Subcutaneous abdominal adipose tissue (tissue), 5 donors: ENCODE results near the gene CFAP73.
"Not testable (repeated sequence)": the region's sequence is repeated elsewhere in the genome, so short reads cannot be mapped to it uniquely, and the experiment has no call there.

Experiments used
- H3K27ac ChIP-seq: one replicate; pipeline ENCODE4 v1.7.0; 2013; ENCODE audit warnings: low read depth, mild to moderate bottlenecking, inconsistent platforms, low read length, moderate library complexity
- H3K27me3 ChIP-seq, 5 donors: one replicate each; pipeline ENCODE4 v1.7.0; 2013; ENCODE audit warnings: low read length in 5 of 5, inconsistent platforms in 1 of 5; ENCODE audit not compliant: control insufficient read depth in 5 of 5, insufficient read depth in 4 of 5
- H3K36me3 ChIP-seq, 5 donors: one replicate each; pipeline ENCODE4 v1.7.0; 2013; ENCODE audit warnings: low read length in 5 of 5; ENCODE audit not compliant: control insufficient read depth in 5 of 5, insufficient read depth in 5 of 5
- H3K4me1 ChIP-seq, 5 donors: one replicate each; pipeline ENCODE4 v1.7.0; 2013; ENCODE audit warnings: low read length in 5 of 5, mild to moderate bottlenecking in 3 of 5, moderate library complexity in 1 of 5; ENCODE audit not compliant: control insufficient read depth in 5 of 5, insufficient read depth in 5 of 5
- H3K4me3 ChIP-seq, 5 donors: one replicate each; pipeline ENCODE4 v1.7.0; 2013; ENCODE audit warnings: low read length in 5 of 5, low read depth in 1 of 5
- H3K9ac ChIP-seq, 5 donors: one replicate each; pipeline ENCODE4 v1.7.0; 2013; ENCODE audit warnings: low read length in 5 of 5, mild to moderate bottlenecking in 4 of 5, moderate library complexity in 3 of 5
- H3K9me3 ChIP-seq, 5 donors: one replicate each; pipeline ENCODE4 v1.7.0; 2013; ENCODE audit warnings: low read length in 5 of 5; ENCODE audit not compliant: control insufficient read depth in 5 of 5
- donor health status: healthy.
- donor health status: healthy.
- donor health status: healthy.
- donor health status: healthy.
- donor health status: healthy.

The CFAP73 gene

GRCh38 chr12:113141716-113142115 lies 7.8 kb upstream of the CFAP73 start:
- H3K9me3 ChIP-seq, H3K36me3 ChIP-seq, H3K27ac ChIP-seq, H3K27me3 ChIP-seq, H3K4me3 ChIP-seq, H3K9ac ChIP-seq: not testable (repeated sequence)
- H3K4me1 ChIP-seq, result peaks cover 0 to 22% (median 18%) of the 10 kb centered on the region in 5 donors

GRCh38 chr12:113142173-113142885 lies 7.2 kb upstream of the CFAP73 start:
- Histone ChIP-seq H3K4me1 (peaks cover 0 to 22% (median 18%) of the 10 kb centered on the region in 5 donors), H3K27ac (peak overlapping the region; percentile 41), H3K4me3 (peak overlapping the region in 1 of 5 donors; percentile 8), H3K36me3 (no peaks in the 10 kb centered on the region), H3K9me3 (peaks cover 0 to 4% (median 0%) of the 10 kb centered on the region in 5 donors), H3K9ac (peak overlapping the region in 1 of 5 donors; percentile 30), H3K27me3 (no peaks in the 10 kb centered on the region)

GRCh38 chr12:113142886-113143332 lies 6.6 kb upstream of the CFAP73 start:
- no peak overlapping the region for H3K27ac ChIP-seq
- H3K4me3 ChIP-seq, result no peak overlapping the region
- no peaks in the 10 kb centered on the region for H3K36me3 ChIP-seq
- H3K9me3 ChIP-seq, result peaks cover 0 to 4% (median 0%) of the 10 kb centered on the region in 5 donors
- H3K27me3 ChIP-seq, result no peaks in the 10 kb centered on the region
- H3K4me1 ChIP-seq, result peaks cover 0 to 22% (median 18%) of the 10 kb centered on the region in 5 donors
- H3K9ac ChIP-seq, result no peak overlapping the region

- Histone ChIP-seq H3K27me3 (no peaks in the 10 kb centered on the region), H3K9me3 (peaks cover 0 to 4% (median 0%) of the 10 kb centered on the region in 5 donors), H3K4me3 (no peak overlapping the region), H3K27ac (no peak overlapping the region), H3K4me1 (peaks cover 0 to 22% (median 18%) of the 10 kb centered on the region in 5 donors), H3K36me3 (no peaks in the 10 kb centered on the region), H3K9ac (no peak overlapping the region)
These were observed 5.6 kb upstream of the CFAP73 start for GRCh38 chr12:113143959-113144358.

GRCh38 chr12:113144806-113145205 lies 4.7 kb upstream of the CFAP73 start:
- Histone ChIP-seq H3K4me3 (no peak overlapping the region), H3K36me3 (no peaks in the 10 kb centered on the region), H3K27me3 (peaks cover 0 to 2% (median 0%) of the 10 kb centered on the region in 5 donors), H3K9ac (no peak overlapping the region), H3K27ac (no peak overlapping the region), H3K4me1 (peaks cover 0 to 29% (median 18%) of the 10 kb centered on the region in 5 donors), H3K9me3 (peaks cover 0 to 4% (median 0%) of the 10 kb centered on the region in 5 donors)

GRCh38 chr12:113145720-113146551 lies 3.6 kb upstream of the CFAP73 start:
- Histone ChIP-seq H3K27me3 (peaks cover 0 to 7% (median 0%) of the 10 kb centered on the region in 5 donors), H3K9me3 (peaks cover 0 to 4% (median 0%) of the 10 kb centered on the region in 5 donors), H3K4me1 (peaks cover 0 to 32% (median 18%) of the 10 kb centered on the region in 5 donors), H3K36me3 (no peaks in the 10 kb centered on the region), H3K9ac (peak overlapping the region in 1 of 5 donors; percentile 1), H3K4me3 (no peak overlapping the region), H3K27ac (no peak overlapping the region)

- H3K27ac ChIP-seq, result no peak overlapping the region
- H3K27me3 ChIP-seq, result peaks cover 0 to 11% (median 5%) of the 10 kb centered on the region in 5 donors
- no peaks in the 10 kb centered on the region for H3K36me3 ChIP-seq
- no peak overlapping the region for H3K4me3 ChIP-seq
- H3K9ac ChIP-seq, result no peak overlapping the region
- H3K9me3 ChIP-seq, result peaks cover 0 to 4% (median 0%) of the 10 kb centered on the region in 5 donors
- peaks cover 0 to 30% (median 18%) of the 10 kb centered on the region in 5 donors for H3K4me1 ChIP-seq
These were observed 2.5 kb upstream of the CFAP73 start for GRCh38 chr12:113146999-113147398.

GRCh38 chr12:113151655-113152054 lies 2.1 kb downstream of the CFAP73 start:
- H3K27me3 ChIP-seq, result peaks cover 7 to 32% (median 27%) of the 10 kb centered on the region in 5 donors

GRCh38 chr12:113152196-113152834 lies 2.8 kb downstream of the CFAP73 start:
- Histone ChIP-seq H3K27me3 (peaks cover 7 to 32% (median 27%) of the 10 kb centered on the region in 5 donors), H3K9me3 (no peaks in the 10 kb centered on the region), H3K4me1 (peaks cover 0 to 35% (median 24%) of the 10 kb centered on the region in 5 donors), H3K4me3 (peak overlapping the region in 3 of 5 donors; percentile 39 to 63 (median 51)), H3K9ac (no peak overlapping the region), H3K36me3 (peaks cover 0 to 2% (median 0%) of the 10 kb centered on the region in 5 donors), H3K27ac (no peak overlapping the region)

More at GRCh38 chr12:113151655-113152054, 2.1 kb downstream of the CFAP73 start:
- Histone ChIP-seq H3K36me3 (no peaks in the 10 kb centered on the region), H3K4me3 (no peak overlapping the region), H3K9ac (no peak overlapping the region), H3K27ac (no peak overlapping the region), H3K9me3 (peaks cover 0 to 4% (median 0%) of the 10 kb centered on the region in 5 donors), H3K4me1 (peaks cover 0 to 35% (median 24%) of the 10 kb centered on the region in 5 donors)
